GM12873 (cell line): Measurements from ENCODE around the gene CASQ2.
A peak's percentile ranks its signal among the peaks of the same experiment; 100 is the strongest.

ENCODE experiments used
- CTCF ChIP-seq: IDR thresholded peaks from 2 replicates; pipeline ENCODE4 v1.5.1; 2012; ENCODE audit warnings: low read depth, mild to moderate bottlenecking, moderate library complexity, low read length, control low read depth; ENCODE audit not compliant: insufficient read depth; ENCODE audit errors: missing control alignments

The CASQ2 gene

GRCh38 chr1:115781851-115782250 lies 13.3 kb upstream of the CASQ2 start:
- no peak for TF ChIP-seq CTCF

- TF ChIP-seq CTCF: no peak
Observed at GRCh38 chr1:115781343-115781742, 12.8 kb upstream of the CASQ2 start.

GRCh38 chr1:115771847-115772457 lies 3.4 kb upstream of the CASQ2 start:
- TF ChIP-seq CTCF: peak; percentile 77

GRCh38 chr1:115771094-115771846 lies 2.8 kb upstream of the CASQ2 start:
- no peak for TF ChIP-seq CTCF

- TF ChIP-seq CTCF: no peak
Observed at GRCh38 chr1:115767403-115767802, 1.1 kb downstream of the CASQ2 start.

GRCh38 chr1:115765091-115765490 lies 3.4 kb downstream of the CASQ2 start:
- TF ChIP-seq CTCF: no peak

- TF ChIP-seq CTCF: peak; percentile 39
Observed at GRCh38 chr1:115764541-115764940, 4.0 kb downstream of the CASQ2 start.
